OCI-LY7 (cell line): ENCODE measurements around the gene NHLRC4. TPM values are rescaled to one million over a fixed set of nuclear protein-coding genes. Genes with fewer than 3 reads are reported as not detected.

Source experiments
- BruUV-seq: library from RNA; stranded (reverse); fragments of 400-500 nt; replicated peaks from 2 replicates; lab custom pipeline; 2021; lab: Mats Ljungman, UMichigan
- CTCF ChIA-PET: fragments of 300-600 bp; sonication (Branson Sonifier 250); formaldehyde crosslinking; loops from one replicate; lab custom pipeline; 2022; ENCODE audit warnings: antibody characterized with exemption; ENCODE audit not compliant: unreplicated experiment; lab: Charles Lee
- POLR2A ChIA-PET: fragments of 300-600 bp; sonication (Branson Sonifier 250); formaldehyde crosslinking; loops from one replicate; lab custom pipeline; 2022; ENCODE audit warnings: antibody characterized with exemption; lab: Charles Lee
- DNase-seq: peaks from one replicate; pipeline ENCODE4 v3.0.0-alpha.2; 2015; ENCODE audit warnings: low spot score
- H2AFZ ChIP-seq: fragments of 200-600 bp; sonication (generic), shearing (Covaris generic); 2 replicates; pipeline ENCODE4 v1.6.1; 2014; ENCODE audit warnings: mild to moderate bottlenecking, antibody characterized with exemption, low read length, moderate library complexity
- H3K27ac ChIP-seq: fragments of 200-600 bp; sonication (generic); 2 replicates; pipeline ENCODE4 v1.5.1; 2014; ENCODE audit warnings: mixed run types, low read depth, mild to moderate bottlenecking, moderate library complexity, low read length, inconsistent platforms; ENCODE audit not compliant: poor library complexity, severe bottlenecking
- H3K36me3 ChIP-seq: fragments of 200-600 bp; sonication (generic); 2 replicates; pipeline ENCODE4 v1.6.1; 2014; ENCODE audit warnings: mild to moderate bottlenecking, antibody characterized with exemption, low read length, moderate library complexity, mixed read lengths; ENCODE audit not compliant: insufficient read depth
- H3K4me1 ChIP-seq: fragments of 200-600 bp; sonication (generic); 2 replicates; pipeline ENCODE4 v1.5.1; 2014; ENCODE audit warnings: mild to moderate bottlenecking, low read length; ENCODE audit not compliant: insufficient read depth, poor library complexity, severe bottlenecking
- H3K4me2 ChIP-seq: fragments of 200-600 bp; sonication (generic); 2 replicates; pipeline ENCODE4 v1.6.1; 2014; ENCODE audit warnings: mild to moderate bottlenecking, low read length
- H3K4me3 ChIP-seq: fragments of 200-600 bp; sonication (generic); 2 replicates; pipeline ENCODE4 v1.5.1; 2014; ENCODE audit warnings: mild to moderate bottlenecking, low read depth, low read length; ENCODE audit not compliant: poor library complexity, severe bottlenecking
- H3K79me2 ChIP-seq: fragments of 200-600 bp; sonication (generic); 2 replicates; pipeline ENCODE4 v1.6.1; 2016; ENCODE audit warnings: low read depth, mild to moderate bottlenecking, low read length, moderate library complexity, mixed read lengths; ENCODE audit not compliant: insufficient read depth
- H3K9me2 ChIP-seq: fragments of 200-600 bp; sonication (generic); 2 replicates; pipeline ENCODE4 v1.6.1; 2016; ENCODE audit warnings: mild to moderate bottlenecking, low read length, mixed read lengths; ENCODE audit not compliant: insufficient read depth
- H3K9me3 ChIP-seq: fragments of 200-600 bp; sonication (generic); 2 replicates; pipeline ENCODE4 v1.6.1; 2014; ENCODE audit warnings: mild to moderate bottlenecking, mixed run types, low read length, mixed read lengths
- H4K20me1 ChIP-seq: fragments of 200-600 bp; sonication (generic); 2 replicates; pipeline ENCODE4 v1.6.1; 2014; ENCODE audit warnings: mild to moderate bottlenecking, antibody characterized with exemption, low read length, moderate library complexity, mixed read lengths; ENCODE audit not compliant: insufficient read depth
- CTCF ChIP-seq: fragments of 200-600 bp; sonication (generic); conservative IDR thresholded peaks from 2 replicates; pipeline ENCODE4 v1.5.1; 2014; ENCODE audit warnings: mild to moderate bottlenecking, antibody characterized with exemption, low read length, moderate library complexity, mixed read lengths
- EZH2phosphoT487 ChIP-seq: fragments of 200-600 bp; sonication (generic); IDR thresholded peaks from 2 replicates; pipeline ENCODE4 v1.6.1; 2018; ENCODE audit warnings: low read depth, borderline replicate concordance, mild to moderate bottlenecking, mixed run types, antibody characterized with exemption, low read length, moderate library complexity, mixed read lengths
- intact Hi-C: fragments of 100-400 bp; cut with micrococcal nuclease; formaldehyde crosslinking; loops from one replicate; pipeline ENCODE4 v1.10.0; 2022; ENCODE audit not compliant: unreplicated experiment
- total RNA-seq, 2 experiments: library from RNA; depleted of rRNA in 1 of 2; stranded (reverse); fragments of >200 nt in 1 of 2; shearing (Covaris generic) in 1 of 2; gene quantifications; 2 replicates each; pipeline ENCODE4 v1.2.3, GENCODE V29; 2014 to 2022

NHLRC4 gene
- total RNA-seq, 2 experiments from 2014 or later: 2.5 to 3.7 TPM

- ChIA-PET CTCF (no interaction called here), POLR2A (no interaction called here)
- Histone ChIP-seq H2AFZ (no peak overlapping the region), H3K79me2 (no peaks in the 10 kb centered on the region), H3K4me3 (no peak overlapping the region), H3K9me2 (no peaks in the 10 kb centered on the region), H3K9me3 (no peaks in the 10 kb centered on the region), H4K20me1 (no peaks in the 10 kb centered on the region), H3K4me2 (no peak overlapping the region), H3K36me3 (peaks cover 4% of the 10 kb centered on the region; the same call in 1 of the 2 replicates), H3K4me1 (peaks cover 10% of the 10 kb centered on the region), H3K27ac (no peak overlapping the region)
- TF ChIP-seq CTCF (no peak), EZH2phosphoT487 (no peak)
- BruUV-seq: no TSS peak
- no peak for DNase-seq
- intact Hi-C loops: no loop called here
These were observed 13.5 kb downstream of the NHLRC4 start for GRCh38 chr16:580141-580945.

- Histone ChIP-seq H3K4me1 (peaks cover 10% of the 10 kb centered on the region), H2AFZ (no peak overlapping the region), H3K4me2 (no peak overlapping the region), H3K9me3 (no peaks in the 10 kb centered on the region), H3K79me2 (no peaks in the 10 kb centered on the region), H4K20me1 (no peaks in the 10 kb centered on the region), H3K4me3 (no peak overlapping the region), H3K36me3 (no peaks in the 10 kb centered on the region), H3K27ac (no peak overlapping the region), H3K9me2 (no peaks in the 10 kb centered on the region)
- TF ChIP-seq CTCF (no peak), EZH2phosphoT487 (no peak)
- POLR2A ChIA-PET: interaction anchor here (0.6 kb wide), 1 partner anchor 1384 kb away, joined by 5 read pairs; the partner anchor contains the start of gene RPS2
- CTCF ChIA-PET: no interaction called here
- DNase-seq: no peak
- BruUV-seq: no TSS peak
- intact Hi-C loops: no loop called here
These were observed 14.2 kb downstream of the NHLRC4 start for GRCh38 chr16:580946-581498.
